PC-3 (cell line): ENCODE data around the gene VAX1. TPM values are rescaled to one million over a fixed set of nuclear protein-coding genes. Genes with fewer than 3 reads are reported as not detected.

ENCODE experiments used
- ATAC-seq: fragments of 200-7000 bp; cut with Tn5 transposase; 2 replicates; pipeline ENCODE4 v1.9.1; 2020; ENCODE audit warnings: mild to moderate bottlenecking, moderate library complexity
- BruUV-seq: library from RNA; stranded (reverse); fragments of 400-500 nt; replicated peaks from 2 replicates; lab custom pipeline; 2021; lab: Mats Ljungman, UMichigan
- CTCF ChIA-PET: fragments of 300-600 bp; sonication (Branson Sonifier 250); formaldehyde crosslinking; loops from one replicate; lab custom pipeline; 2022; ENCODE audit warnings: antibody characterized with exemption; lab: Charles Lee
- POLR2A ChIA-PET: fragments of 300-600 bp; sonication (Branson Sonifier 250); formaldehyde crosslinking; loops from one replicate; lab custom pipeline; 2022; ENCODE audit warnings: antibody characterized with exemption; ENCODE audit not compliant: unreplicated experiment; lab: Charles Lee
- DNase-seq: peaks from one replicate; pipeline ENCODE4 v3.0.0-alpha.2; 2015
- H2AFZ ChIP-seq: fragments of 300-600 bp; sonication (generic); 2 replicates; pipeline ENCODE4 v1.6.0; 2016; ENCODE audit warnings: antibody characterized with exemption, low read length
- H3F3A ChIP-seq: fragments of 300-600 bp; sonication (generic); one replicate; pipeline ENCODE4 v1.6.0; 2017; ENCODE audit warnings: antibody characterized with exemption, low read length, control low read depth, mild to moderate bottlenecking; ENCODE audit not compliant: unreplicated experiment
- H3K27ac ChIP-seq: fragments of 300-600 bp; sonication (generic); 2 replicates; pipeline ENCODE4 v1.5.1; 2016; ENCODE audit warnings: mild to moderate bottlenecking, low read length
- H3K27me3 ChIP-seq: fragments of 300-600 bp; sonication (generic); 2 replicates; pipeline ENCODE4 v1.6.1; 2016; ENCODE audit warnings: low read length, mixed read lengths
- H3K36me3 ChIP-seq: fragments of 300-600 bp; sonication (generic); 2 replicates; pipeline ENCODE4 v1.6.1; 2016; ENCODE audit warnings: low read depth, mixed run types, low read length, mixed read lengths
- H3K4me1 ChIP-seq: fragments of 300-600 bp; sonication (generic); 2 replicates; pipeline ENCODE4 v1.5.1; 2016; ENCODE audit warnings: low read length; ENCODE audit not compliant: insufficient read depth
- H3K4me2 ChIP-seq: fragments of 300-600 bp; sonication (generic); 2 replicates; pipeline ENCODE4 v1.6.0; 2016; ENCODE audit warnings: low read length
- H3K4me3 ChIP-seq: fragments of 300-600 bp; sonication (generic); 2 replicates; pipeline ENCODE4 v1.5.1; 2016; ENCODE audit warnings: mild to moderate bottlenecking, low read length, mixed read lengths
- H3K79me2 ChIP-seq: fragments of 300-600 bp; sonication (generic); 2 replicates; pipeline ENCODE4 v1.6.1; 2017; ENCODE audit warnings: low read length, mixed read lengths
- H3K9ac ChIP-seq: fragments of 300-600 bp; sonication (generic); 2 replicates; pipeline ENCODE4 v1.6.0; 2016; ENCODE audit warnings: mild to moderate bottlenecking, low read length
- H3K9me2 ChIP-seq: fragments of 300-600 bp; sonication (generic); replicated peaks from 2 replicates; pipeline ENCODE4 v1.6.1; 2016; ENCODE audit warnings: mixed run types, low read length, mixed read lengths
- H3K9me3 ChIP-seq: fragments of 300-600 bp; sonication (generic); 2 replicates; pipeline ENCODE4 v1.6.1; 2016; ENCODE audit warnings: low read length, mixed read lengths
- H4K20me1 ChIP-seq: fragments of 300-600 bp; sonication (generic); 2 replicates; pipeline ENCODE4 v1.6.1; 2016; ENCODE audit warnings: low read length, mixed read lengths
- EZH2 ChIP-seq: fragments of 300-600 bp; sonication (generic); IDR thresholded peaks from one replicate; pipeline ENCODE4 v1.6.1; 2017; ENCODE audit warnings: antibody characterized with exemption, mild to moderate bottlenecking, low read length; ENCODE audit not compliant: unreplicated experiment
- EZH2phosphoT487 ChIP-seq: fragments of 300-600 bp; sonication (generic); IDR thresholded peaks from 2 replicates; pipeline ENCODE4 v1.6.1; 2018; ENCODE audit warnings: mild to moderate bottlenecking, antibody characterized with exemption, low read length, borderline replicate concordance
- intact Hi-C: fragments of 100-400 bp; cut with micrococcal nuclease; formaldehyde crosslinking; loops from 2 replicates; pipeline ENCODE4 v1.9.0; 2023
- total RNA-seq: library from RNA; depleted of rRNA; stranded (reverse); fragments of >200 nt; gene quantifications from 2 replicates; pipeline ENCODE4 v1.2.3, GENCODE V29; 2014
- TF ChIP-seq, protein P1 (sequence below): fragments of 300-600 bp; sonication (generic); conservative IDR thresholded peaks from 2 replicates; pipeline ENCODE4 v1.5.1; 2017; ENCODE audit warnings: antibody characterized with exemption, low read depth, mild to moderate bottlenecking, low read length

Gene VAX1
- total RNA-seq, 1 experiment from 2014 or later = 0.98 TPM

GRCh38 chr10:117166418-117167345, 28.6 kb upstream of the VAX1 start:
- no peak overlapping the region for H3K27ac ChIP-seq
- H3K9me3 ChIP-seq = no peaks in the 10 kb centered on the region
- H4K20me1 ChIP-seq = no peaks in the 10 kb centered on the region
- H3K9me2 ChIP-seq = no peaks in the 10 kb centered on the region
- peaks cover 49% of the 10 kb centered on the region for H3K27me3 ChIP-seq
- H3K4me2 ChIP-seq = peak overlapping the region; percentile 78
- H3K79me2 ChIP-seq = no peaks in the 10 kb centered on the region
- H2AFZ ChIP-seq = peak overlapping the region; percentile 62; the same call in 1 of the 2 replicates
- TF ChIP-seq, protein P1, sequence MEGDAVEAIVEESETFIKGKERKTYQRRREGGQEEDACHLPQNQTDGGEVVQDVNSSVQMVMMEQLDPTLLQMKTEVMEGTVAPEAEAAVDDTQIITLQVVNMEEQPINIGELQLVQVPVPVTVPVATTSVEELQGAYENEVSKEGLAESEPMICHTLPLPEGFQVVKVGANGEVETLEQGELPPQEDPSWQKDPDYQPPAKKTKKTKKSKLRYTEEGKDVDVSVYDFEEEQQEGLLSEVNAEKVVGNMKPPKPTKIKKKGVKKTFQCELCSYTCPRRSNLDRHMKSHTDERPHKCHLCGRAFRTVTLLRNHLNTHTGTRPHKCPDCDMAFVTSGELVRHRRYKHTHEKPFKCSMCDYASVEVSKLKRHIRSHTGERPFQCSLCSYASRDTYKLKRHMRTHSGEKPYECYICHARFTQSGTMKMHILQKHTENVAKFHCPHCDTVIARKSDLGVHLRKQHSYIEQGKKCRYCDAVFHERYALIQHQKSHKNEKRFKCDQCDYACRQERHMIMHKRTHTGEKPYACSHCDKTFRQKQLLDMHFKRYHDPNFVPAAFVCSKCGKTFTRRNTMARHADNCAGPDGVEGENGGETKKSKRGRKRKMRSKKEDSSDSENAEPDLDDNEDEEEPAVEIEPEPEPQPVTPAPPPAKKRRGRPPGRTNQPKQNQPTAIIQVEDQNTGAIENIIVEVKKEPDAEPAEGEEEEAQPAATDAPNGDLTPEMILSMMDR = no peak
- no peak for TF ChIP-seq EZH2phosphoT487
- no peak for TF ChIP-seq EZH2
- CTCF ChIA-PET = interaction anchor here (1.0 to 1.5 kb wide), 3 partner anchors 8 to 329 kb away, joined by 4 to 5 read pairs (median 5); no protein-coding TSS in a partner anchor
- H3K4me1 ChIP-seq = peaks cover 11% of the 10 kb centered on the region; the same call in 1 of the 2 replicates
- H3F3A ChIP-seq = no peaks in the 10 kb centered on the region
- DNase-seq (peak; percentile 43), ATAC-seq (peak; percentile 50)
- BruUV-seq = no TSS peak
- POLR2A ChIA-PET = no interaction called here
- H3K9ac ChIP-seq = no peak overlapping the region
- intact Hi-C loops = no loop called here
- no peaks in the 10 kb centered on the region for H3K36me3 ChIP-seq
- peak overlapping the region; percentile 53; the same call in 1 of the 2 replicates for H3K4me3 ChIP-seq

- intact Hi-C loops = loop anchor here (2.0 kb wide), 1 partner anchor 53 kb away; no protein-coding TSS in a partner anchor
- Histone ChIP-seq H3K79me2 (no peaks in the 10 kb centered on the region), H3K9me3 (no peaks in the 10 kb centered on the region), H3K27me3 (peaks cover 55% of the 10 kb centered on the region), H3K27ac (no peak overlapping the region), H3K4me3 (peak overlapping the region; percentile 53; the same call in 1 of the 2 replicates), H3K4me2 (peak overlapping the region; percentile 78), H2AFZ (peak overlapping the region; percentile 62), H3K36me3 (no peaks in the 10 kb centered on the region), H4K20me1 (no peaks in the 10 kb centered on the region), H3K9me2 (no peaks in the 10 kb centered on the region), H3K9ac (no peak overlapping the region), H3F3A (no peaks in the 10 kb centered on the region), H3K4me1 (peaks cover 11% of the 10 kb centered on the region; the same call in 1 of the 2 replicates)
- ChIA-PET POLR2A (no interaction called here), CTCF (interaction anchor here (1.5 kb wide), 1 partner anchor 9 kb away, joined by 5 read pairs; no protein-coding TSS in a partner anchor)
- peak; percentile 68 for ATAC-seq
- TF ChIP-seq, protein P1 = peak; percentile 63
- TF ChIP-seq EZH2 = no peak
- DNase-seq = peak; percentile 63
- no TSS peak for BruUV-seq
Observed at GRCh38 chr10:117165538-117166417, 27.7 kb upstream of the VAX1 start.
